Measurements from ENCODE around the gene KCNC3.

KCNC3 gene

GRCh38 chr19:50327013-50327412 lies 2.2 kb downstream of the KCNC3 start:
- no peak for DNase-seq

DNA sequence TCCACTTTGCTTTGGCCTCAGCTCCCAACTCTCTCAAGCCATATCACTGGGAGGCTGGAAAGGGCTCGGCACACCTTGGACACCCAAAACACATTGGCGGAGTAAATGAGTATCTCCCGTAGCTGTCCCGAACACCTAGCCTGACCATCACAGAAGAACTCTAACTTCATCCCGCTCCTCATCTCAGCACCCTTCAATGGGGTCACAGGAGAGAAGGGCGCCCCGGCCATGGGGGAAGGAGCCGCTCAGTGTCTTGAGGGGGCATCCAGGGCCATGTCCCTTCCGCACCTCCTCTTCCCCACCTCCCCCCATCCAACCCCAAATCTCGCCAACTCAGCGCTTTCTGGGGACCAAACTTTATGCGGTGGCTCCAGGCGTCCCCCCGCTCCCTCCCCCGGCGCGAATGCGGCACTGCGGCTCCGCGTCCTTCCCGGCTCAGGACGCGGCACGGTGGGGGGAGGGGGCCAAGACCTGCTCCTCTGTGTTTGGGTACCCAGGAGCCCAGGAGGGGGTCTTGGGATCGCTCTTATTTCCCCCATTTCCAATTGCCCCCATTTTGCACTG lies 3.0 kb downstream of the KCNC3 start:
- DNase-seq = no peak

DNA sequence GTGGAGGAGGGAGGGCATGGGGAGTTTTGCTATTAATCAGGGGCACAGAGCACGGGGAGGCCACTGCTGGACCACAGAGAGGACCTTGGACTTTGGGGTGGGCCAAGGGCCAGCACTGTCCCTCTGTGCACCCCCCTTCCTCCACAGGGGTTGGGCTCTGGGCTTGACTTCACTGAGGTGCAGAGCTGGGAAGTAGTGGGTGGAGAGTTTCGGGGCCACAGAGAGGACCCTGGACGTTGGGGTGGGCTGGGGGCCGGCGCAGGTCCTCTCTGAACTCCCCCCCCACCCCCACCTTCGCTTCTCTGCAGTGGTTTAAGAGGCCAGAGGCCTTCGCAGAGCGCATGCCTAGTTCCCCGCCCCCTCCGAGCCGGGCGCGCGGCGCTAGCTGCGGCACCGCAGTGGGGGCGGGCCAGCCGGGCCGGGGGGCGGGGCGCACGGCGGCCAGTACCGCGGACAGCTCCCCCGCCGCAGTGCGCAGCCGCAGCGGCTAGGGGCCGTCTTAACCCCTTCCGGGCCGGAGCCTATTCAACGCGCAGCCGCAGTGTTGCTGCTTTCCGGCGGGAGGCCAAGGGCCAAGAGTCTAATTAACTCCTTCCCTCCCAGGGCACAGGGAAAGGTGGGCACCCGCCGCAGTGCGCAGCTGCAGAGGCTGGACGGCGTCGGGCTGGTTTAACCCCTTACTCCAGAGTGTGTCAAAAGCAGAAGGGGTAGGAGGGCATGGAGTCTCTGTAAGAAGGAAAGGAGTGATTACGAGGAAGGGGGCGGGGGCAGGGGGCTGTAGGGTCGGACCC lies 3.7 kb downstream of the KCNC3 start:
- DNase-seq = peak; percentile 91

DNA sequence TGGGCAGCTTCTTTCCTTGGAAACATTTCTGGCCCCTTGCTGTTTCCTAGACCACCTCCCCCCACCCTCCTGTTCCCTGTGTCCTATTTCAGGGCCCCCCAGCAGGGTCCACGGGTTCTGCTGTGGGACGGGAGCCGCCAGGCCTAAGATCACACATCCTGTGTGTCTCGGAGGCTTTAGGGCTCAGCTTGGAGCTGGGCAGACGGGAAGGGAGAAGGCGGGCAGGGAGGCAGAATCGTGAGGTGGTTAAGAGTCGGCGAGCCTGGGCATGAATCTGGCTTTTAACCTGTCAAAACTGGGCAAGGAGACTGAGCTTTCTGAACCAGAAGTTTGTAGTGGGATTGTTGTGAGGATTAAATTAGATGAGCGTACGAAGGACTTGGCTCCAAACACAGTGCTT lies 4.8 kb downstream of the KCNC3 start:
- no peak for DNase-seq

GRCh38 chr19:50323782-50324133 lies 5.4 kb downstream of the KCNC3 start:
- no peak for DNase-seq

DNA sequence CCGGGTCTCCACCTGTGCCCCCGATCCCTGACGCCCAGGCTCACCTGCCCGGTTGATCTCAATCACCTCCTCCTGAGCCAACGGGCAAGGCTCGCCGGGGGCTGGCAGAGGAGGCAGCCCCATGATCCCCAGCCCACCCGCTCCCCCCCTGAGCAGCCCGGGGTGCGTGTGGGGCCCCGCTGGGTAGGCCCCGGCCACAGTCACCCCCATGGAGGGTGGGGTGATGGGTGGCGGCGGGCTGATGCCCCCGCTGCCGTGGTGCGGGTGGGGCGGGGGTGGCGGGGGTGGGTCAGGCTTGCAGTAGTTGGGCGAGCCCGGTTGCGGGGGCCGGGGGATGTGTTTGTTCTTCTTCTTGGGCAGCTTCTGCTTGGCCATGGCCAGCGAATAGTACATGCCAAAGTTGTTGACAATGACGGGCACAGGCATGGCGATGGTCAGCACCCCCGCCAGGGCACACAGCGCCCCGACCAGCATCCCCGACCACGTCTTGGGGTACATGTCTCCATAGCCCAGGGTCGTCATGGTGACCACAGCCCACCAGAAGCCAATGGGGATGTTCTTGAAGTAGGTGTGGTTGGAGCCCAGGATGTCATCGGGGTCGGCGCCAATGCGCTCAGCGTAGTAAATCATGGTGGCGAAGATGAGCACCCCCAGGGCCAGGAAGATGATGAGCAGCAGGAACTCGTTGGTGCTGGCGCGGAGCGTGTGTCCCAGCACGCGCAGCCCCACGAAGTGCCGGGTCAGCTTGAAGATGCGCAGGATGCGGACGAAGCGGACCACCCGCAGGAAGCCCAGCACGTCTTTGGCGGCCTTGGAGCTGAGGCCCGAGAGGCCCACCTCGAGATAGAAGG lies 6.0 kb downstream of the KCNC3 start:
- no peak for DNase-seq

- DNase-seq = no peak
These were observed 6.9 kb downstream of the KCNC3 start for GRCh38 chr19:50322234-50322633.

- no peak for DNase-seq
These were observed 7.3 kb downstream of the KCNC3 start for GRCh38 chr19:50321831-50322230.

DNA sequence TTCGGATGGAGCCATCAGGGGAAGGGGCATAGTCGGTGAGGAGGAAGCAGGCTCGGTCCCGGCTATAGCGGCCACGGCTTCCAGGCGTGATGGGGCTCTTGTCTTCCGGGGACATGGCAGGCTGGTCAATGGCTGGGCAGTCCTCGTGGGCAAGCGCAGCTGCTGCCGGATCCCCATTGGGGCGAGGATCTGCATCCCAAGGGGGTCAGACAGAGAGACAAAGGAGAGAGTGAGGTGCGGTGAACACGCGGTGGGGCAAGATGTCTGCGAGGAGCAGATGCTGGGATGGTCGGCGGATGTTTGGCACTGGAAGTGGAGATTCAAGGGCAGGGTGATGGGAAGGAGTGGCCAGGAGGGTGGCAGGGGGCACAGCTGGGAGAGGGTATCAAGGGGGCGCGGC lies 8.6 kb downstream of the KCNC3 start:
- DNase-seq = no peak

GRCh38 chr19:50320051-50320450 lies 9.1 kb downstream of the KCNC3 start:
- DNase-seq = no peak

DNA sequence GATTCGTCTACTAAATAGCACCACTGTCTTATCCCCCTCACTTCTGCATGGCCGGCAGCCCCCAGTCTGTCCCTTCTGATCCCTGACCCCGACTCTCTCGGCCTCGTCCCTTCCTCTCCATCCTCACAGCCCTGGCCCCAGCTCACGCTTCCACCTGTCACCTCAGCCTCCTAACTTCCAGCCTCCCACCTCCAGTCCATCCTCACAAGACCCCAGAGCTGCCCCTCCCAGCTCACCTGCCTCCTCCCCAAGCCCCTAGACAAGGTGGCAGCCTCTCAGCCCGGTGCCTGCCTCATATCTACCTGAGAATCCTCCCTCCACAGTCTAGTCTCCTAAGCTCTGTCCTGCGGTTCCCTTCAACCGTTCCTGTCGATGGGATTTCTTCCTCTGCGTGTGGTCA lies 10.0 kb downstream of the KCNC3 start:
- no peak for DNase-seq

DNA sequence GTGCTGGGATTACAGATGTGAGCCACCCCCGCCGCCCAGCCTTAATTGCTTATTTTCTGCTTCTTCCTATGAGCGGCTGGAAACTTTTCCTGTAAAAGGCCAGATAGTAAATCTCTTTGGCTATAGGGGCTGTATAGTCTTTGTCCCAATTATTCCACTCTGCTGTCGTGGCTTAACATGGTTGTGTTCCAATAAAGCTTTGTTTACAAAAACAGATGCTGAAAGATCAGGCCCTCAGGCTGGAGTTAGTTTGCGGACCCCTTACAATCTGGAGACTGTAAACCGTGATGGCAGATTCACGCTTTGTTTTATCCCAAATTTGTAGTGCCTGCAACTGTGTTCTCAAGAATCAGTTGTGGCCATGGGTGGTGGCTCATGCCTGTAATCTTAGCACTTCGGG lies 10.7 kb downstream of the KCNC3 start:
- DNase-seq = no peak

GRCh38 chr19:50317115-50317514 lies 12.1 kb downstream of the KCNC3 start:
- DNase-seq = no peak

DNA sequence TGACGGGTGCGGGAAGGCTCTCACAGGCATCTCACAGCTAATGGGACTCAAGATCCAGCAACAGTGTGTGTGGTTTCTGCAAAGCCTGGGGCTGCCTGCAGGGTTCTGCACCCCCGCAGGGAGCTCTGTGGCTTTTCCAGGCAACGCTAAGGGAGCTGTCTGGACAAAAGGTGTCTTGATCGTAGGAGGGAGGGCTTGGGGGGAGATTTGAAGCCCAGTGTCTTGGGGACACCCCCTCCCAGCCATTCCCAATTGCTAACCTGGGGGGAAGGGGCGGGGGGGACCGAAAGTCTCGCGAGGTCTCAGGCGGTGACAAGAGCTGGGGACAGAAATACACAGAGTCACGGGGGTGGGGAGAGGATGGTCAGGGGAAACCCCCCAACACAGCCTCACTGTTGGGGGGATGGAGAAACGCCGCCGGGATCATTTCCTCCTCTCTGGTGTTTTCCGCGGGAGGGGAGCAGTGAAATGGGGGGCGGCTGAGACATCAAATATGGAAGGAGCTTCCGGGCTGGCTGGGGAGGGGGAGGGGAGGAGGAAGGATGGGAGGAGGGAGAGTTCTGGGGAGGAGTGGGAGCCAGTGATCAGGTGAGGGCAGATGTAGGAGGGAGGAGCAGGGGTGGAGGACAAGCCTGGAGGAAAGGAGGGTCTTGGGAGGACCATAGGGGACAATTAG lies 13.3 kb downstream of the KCNC3 start:
- DNase-seq = peak; percentile 63

GRCh38 chr19:50314724-50315708 lies 14.2 kb downstream of the KCNC3 start:
- peak; percentile 37 for DNase-seq

DNA sequence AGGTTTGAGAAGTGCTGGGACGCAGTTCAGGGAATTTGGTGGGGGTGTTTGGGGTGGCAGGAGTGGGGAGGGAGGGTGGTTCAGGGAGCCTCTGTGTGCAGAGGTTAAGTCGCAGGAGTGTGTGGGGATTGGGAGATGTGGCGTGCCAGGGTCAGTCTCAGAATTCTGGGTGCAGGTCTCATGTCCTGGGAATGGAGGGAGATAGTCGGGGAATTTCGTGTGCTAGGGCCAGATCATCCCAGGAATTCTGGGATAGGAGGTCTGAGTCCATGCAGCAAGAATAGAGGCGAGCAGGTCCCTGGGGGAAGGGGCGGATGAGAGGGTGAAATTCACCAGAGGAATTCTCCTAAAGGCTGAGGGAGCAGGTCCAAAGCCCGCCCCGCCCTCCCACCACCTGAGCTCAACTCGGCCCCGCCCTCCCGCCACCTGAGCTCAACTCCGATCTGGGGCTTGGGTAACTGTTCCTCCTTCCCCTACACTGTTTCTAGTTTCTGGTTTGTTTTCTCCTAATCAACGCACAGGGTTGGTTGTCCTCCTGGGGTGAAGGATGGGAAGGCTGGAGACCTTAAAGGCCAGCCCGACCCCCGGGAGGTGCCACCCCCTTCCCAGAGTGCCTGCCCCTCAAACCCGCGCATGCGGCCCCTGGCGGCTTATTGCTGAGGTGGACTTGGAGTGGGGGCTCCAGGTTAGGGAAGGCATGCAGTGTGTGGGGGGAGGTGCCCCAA lies 15.2 kb downstream of the KCNC3 start:
- DNase-seq = peak; percentile 13

DNA sequence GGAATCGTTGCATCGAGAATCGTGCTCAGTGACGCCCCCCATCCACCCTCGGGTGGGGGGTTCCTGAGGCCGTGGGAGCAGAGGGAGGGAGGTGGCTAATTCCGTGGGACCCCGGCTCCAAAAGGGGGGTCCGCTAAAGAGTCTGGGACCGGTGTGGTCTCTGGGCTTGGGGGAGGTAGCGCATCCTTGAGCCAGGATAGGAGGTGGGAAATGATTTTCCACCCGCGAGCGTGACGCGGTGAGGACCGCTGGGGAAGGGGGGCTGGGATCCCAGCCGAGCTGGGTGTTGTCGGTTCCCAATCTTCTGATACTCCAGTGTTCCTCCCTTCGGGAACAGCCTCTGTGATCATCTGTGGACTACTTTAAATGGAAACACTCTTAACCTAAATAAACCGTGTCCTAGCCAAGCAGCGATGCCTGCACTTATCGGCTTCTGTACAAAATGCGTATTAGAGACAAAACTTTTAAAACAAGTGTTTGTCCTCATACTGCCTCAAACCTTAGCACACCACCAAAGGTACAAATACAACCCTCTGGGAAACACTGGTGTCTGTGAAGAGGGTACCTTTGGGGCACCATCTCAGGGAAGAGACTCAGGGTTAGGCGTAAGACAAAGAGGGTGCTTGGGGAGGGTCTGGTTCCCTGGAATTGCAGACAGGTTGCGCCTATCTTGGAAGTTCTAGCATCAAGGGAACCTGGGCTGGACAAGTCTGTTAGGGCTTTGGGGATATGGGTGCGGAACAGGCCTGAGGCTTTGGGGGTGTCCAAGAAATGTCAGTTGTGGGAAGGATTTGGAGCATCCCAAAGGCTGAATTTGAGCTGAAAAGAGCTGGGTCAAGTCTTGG lies 16.0 kb downstream of the KCNC3 start:
- DNase-seq = no peak

DNA sequence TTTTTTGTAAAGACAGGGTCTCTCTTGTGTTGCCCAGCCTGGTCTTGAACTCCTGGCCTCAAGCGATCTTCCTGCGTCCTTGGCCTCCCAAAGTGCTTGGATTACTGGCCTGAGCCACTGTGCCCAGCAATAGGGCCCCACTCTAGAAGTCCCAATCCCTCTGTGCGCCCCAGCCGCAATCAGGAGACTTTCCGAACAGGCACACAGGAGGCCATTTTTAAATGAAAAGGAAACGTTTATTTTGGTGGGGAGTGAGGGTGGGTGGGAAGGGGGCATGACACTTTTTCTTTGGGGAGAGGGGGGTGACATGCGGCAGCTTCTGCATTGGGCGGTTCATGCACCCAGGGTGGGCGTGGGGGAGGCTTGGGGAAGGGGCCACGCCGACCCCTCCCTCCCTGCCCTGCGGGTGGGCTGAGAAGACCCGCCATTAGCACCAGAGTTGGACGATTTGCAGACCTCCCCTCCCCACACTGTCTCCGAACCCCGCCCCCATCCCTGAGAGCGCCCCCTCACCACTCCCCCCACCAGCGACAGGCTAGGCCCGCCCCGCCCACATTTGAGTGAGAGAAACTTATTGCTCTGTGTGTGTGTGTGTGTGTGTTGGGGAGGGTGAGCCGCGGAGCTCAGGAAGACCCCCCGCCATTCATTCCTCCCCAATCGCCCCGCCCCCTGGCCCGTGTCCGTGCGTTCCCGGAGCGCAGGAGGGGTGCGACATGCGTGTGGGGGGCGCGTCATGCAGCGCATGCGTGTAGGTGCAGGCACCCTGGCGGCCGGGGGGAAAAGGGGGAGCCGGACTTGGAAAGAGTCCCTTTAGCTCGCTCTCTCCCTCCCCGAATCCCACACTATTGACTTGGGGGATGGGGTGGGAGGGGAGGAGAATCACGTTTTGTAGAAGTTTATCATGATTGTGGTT lies 17.2 kb downstream of the KCNC3 start:
- no peak for DNase-seq

- DNase-seq = no peak
These were observed 18.3 kb downstream of the KCNC3 start for GRCh38 chr19:50310759-50311465.

Data from DMS79 treated with DMSO at 0.1 percent for 48 hours (cell line).